ENCODE results near the gene C17orf100. TPM values are rescaled to one million over a fixed set of nuclear protein-coding genes. Genes with fewer than 3 reads are reported as not detected.

C17orf100 gene
- total and polyA plus RNA-seq, 2 donors (not counting 1 experiment from before 2014, with no cell fraction given) = 0.33 to 1.5 TPM

DNA sequence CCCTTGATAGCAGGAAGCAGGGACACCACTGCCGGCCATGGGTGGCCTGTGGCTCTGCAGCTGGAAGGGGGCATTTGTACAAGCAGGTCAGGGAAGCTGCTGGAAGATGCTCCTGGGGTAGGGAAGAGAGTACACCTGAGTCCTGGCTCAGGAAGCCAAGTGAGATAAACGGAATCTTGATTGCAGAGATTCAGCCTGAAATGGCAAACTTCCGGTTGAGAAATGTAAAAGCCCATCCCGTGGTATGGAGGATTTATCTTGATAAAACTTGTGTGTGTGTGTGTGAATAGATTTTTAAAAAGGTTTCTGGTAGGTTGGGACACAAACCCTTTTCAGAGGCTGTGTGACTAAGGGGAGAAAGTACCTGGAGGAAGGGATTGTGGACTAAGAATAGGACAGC is 29.6 kb downstream of the C17orf100 start:
- H3K9me3 ChIP-seq (ENCODE audit: control insufficient read depth, insufficient read depth, low read depth, low read length) = no peaks in the 10 kb centered on the region
- H3K27me3 ChIP-seq (ENCODE audit: control insufficient read depth, insufficient read depth, low read length) = no peaks in the 10 kb centered on the region
- no peak overlapping the region for H3K9ac ChIP-seq (ENCODE audit: insufficient read depth, low read length)
- H4K20me1 ChIP-seq (ENCODE audit: control insufficient read depth, extremely low read depth, insufficient read depth, low read length) = no peaks in the 10 kb centered on the region
- no peak overlapping the region for H3K4me2 ChIP-seq (ENCODE audit: extremely low read depth, insufficient read depth, low read length)
- H3K4me1 ChIP-seq (ENCODE audit: control insufficient read depth, extremely low read depth, insufficient read depth, low read length) = no peaks in the 10 kb centered on the region
- no peak overlapping the region for H2AFZ ChIP-seq (ENCODE audit: low read length)
- no peak for DNase-seq (ENCODE audit: low read depth in 2 of 2)
- H3K4me3 ChIP-seq (replicated peaks in 1 of 4; ENCODE audit: control extremely low read depth in 1 of 4, insufficient read depth in 1 of 4, low read depth in 3 of 4, low read length in 4 of 4) = no peak overlapping the region
- H3K79me2 ChIP-seq (ENCODE audit: control insufficient read depth, insufficient read depth, low read length) = no peaks in the 10 kb centered on the region
- H3K36me3 ChIP-seq (ENCODE audit: control insufficient read depth, insufficient read depth, low read length) = no peaks in the 10 kb centered on the region
- no peak overlapping the region for H3K27ac ChIP-seq (ENCODE audit: insufficient read depth, low read length)
- no peak for TF ChIP-seq EZH2 (IDR thresholded peaks at IDR 0.05; ENCODE audit: low read length, missing control alignments)
- TF ChIP-seq, protein P1, sequence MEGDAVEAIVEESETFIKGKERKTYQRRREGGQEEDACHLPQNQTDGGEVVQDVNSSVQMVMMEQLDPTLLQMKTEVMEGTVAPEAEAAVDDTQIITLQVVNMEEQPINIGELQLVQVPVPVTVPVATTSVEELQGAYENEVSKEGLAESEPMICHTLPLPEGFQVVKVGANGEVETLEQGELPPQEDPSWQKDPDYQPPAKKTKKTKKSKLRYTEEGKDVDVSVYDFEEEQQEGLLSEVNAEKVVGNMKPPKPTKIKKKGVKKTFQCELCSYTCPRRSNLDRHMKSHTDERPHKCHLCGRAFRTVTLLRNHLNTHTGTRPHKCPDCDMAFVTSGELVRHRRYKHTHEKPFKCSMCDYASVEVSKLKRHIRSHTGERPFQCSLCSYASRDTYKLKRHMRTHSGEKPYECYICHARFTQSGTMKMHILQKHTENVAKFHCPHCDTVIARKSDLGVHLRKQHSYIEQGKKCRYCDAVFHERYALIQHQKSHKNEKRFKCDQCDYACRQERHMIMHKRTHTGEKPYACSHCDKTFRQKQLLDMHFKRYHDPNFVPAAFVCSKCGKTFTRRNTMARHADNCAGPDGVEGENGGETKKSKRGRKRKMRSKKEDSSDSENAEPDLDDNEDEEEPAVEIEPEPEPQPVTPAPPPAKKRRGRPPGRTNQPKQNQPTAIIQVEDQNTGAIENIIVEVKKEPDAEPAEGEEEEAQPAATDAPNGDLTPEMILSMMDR (conservative IDR thresholded peaks at IDR 0.05 in 1 of 2, IDR thresholded peaks at IDR 0.05 in 1 of 2; ENCODE audit: low read depth in 1 of 2, low read length in 2 of 2) = no peak

DNA sequence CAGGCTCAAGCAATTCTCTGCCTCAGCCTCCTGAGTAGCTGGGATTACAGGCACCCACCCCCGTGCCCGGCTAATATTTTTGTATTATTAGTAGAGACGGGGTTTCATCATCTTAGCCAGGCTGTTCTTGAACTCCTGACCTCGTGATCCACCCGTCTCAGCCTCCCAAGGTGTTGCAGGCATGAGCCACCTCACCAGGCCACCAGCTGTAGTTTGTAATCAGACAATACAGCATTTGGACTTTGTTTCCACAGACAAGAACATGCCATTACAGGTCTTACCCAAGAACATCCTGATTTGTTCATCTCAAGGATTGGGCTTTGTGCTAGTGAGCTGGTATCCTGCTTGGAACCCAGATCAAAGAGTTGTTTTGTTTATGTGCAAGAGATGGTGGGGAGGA is 30.1 kb downstream of the C17orf100 start:
- no peak overlapping the region for H3K4me2 ChIP-seq (ENCODE audit: extremely low read depth, insufficient read depth, low read length)
- H2AFZ ChIP-seq (ENCODE audit: low read length) = no peak overlapping the region
- no peaks in the 10 kb centered on the region for H3K9me3 ChIP-seq (ENCODE audit: control insufficient read depth, insufficient read depth, low read depth, low read length)
- H3K79me2 ChIP-seq (ENCODE audit: control insufficient read depth, insufficient read depth, low read length) = no peaks in the 10 kb centered on the region
- H3K9ac ChIP-seq (ENCODE audit: insufficient read depth, low read length) = no peak overlapping the region
- H3K27me3 ChIP-seq (ENCODE audit: control insufficient read depth, insufficient read depth, low read length) = no peaks in the 10 kb centered on the region
- no peak overlapping the region for H3K27ac ChIP-seq (ENCODE audit: insufficient read depth, low read length)
- H3K4me3 ChIP-seq (replicated peaks in 1 of 4; ENCODE audit: control extremely low read depth in 1 of 4, insufficient read depth in 1 of 4, low read depth in 3 of 4, low read length in 4 of 4) = no peak overlapping the region
- no peaks in the 10 kb centered on the region for H3K36me3 ChIP-seq (ENCODE audit: control insufficient read depth, insufficient read depth, low read length)
- no peak for DNase-seq (ENCODE audit: low read depth in 2 of 2)
- TF ChIP-seq EZH2 (IDR thresholded peaks at IDR 0.05; ENCODE audit: low read length, missing control alignments) = no peak
- TF ChIP-seq, protein P1 (conservative IDR thresholded peaks at IDR 0.05 in 1 of 2, IDR thresholded peaks at IDR 0.05 in 1 of 2; ENCODE audit: low read depth in 1 of 2, low read length in 2 of 2) = no peak
- H3K4me1 ChIP-seq (ENCODE audit: control insufficient read depth, extremely low read depth, insufficient read depth, low read length) = no peaks in the 10 kb centered on the region
- H4K20me1 ChIP-seq (ENCODE audit: control insufficient read depth, extremely low read depth, insufficient read depth, low read length) = no peaks in the 10 kb centered on the region

DNA sequence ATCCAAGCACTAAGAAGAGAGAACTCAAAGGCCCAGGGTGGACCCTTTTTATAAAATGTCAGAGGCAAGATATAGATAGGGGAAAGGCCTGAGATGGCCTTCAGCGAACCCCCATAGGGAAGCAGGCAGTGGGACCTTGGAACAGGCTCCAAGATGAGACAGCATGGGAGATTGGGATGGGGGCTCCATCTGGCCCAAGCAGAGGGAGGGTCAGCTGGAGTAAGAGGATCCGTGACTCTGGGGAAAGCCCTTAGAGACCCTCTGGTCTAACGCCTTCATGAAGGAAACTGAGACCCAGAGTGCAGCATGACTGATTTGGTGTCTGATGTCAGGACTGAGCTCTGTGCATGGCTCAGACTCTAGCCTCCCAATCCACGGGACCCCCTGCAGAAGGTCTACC is 30.8 kb downstream of the C17orf100 start:
- no peak overlapping the region for H3K9ac ChIP-seq (ENCODE audit: insufficient read depth, low read length)
- no peaks in the 10 kb centered on the region for H3K4me1 ChIP-seq (ENCODE audit: control insufficient read depth, extremely low read depth, insufficient read depth, low read length)
- H3K36me3 ChIP-seq (ENCODE audit: control insufficient read depth, insufficient read depth, low read length) = no peaks in the 10 kb centered on the region
- no peaks in the 10 kb centered on the region for H3K9me3 ChIP-seq (ENCODE audit: control insufficient read depth, insufficient read depth, low read depth, low read length)
- H3K27ac ChIP-seq (ENCODE audit: insufficient read depth, low read length) = no peak overlapping the region
- no peak overlapping the region for H3K4me2 ChIP-seq (ENCODE audit: extremely low read depth, insufficient read depth, low read length)
- no peaks in the 10 kb centered on the region for H4K20me1 ChIP-seq (ENCODE audit: control insufficient read depth, extremely low read depth, insufficient read depth, low read length)
- H3K4me3 ChIP-seq (replicated peaks in 1 of 4; ENCODE audit: control extremely low read depth in 1 of 4, insufficient read depth in 1 of 4, low read depth in 3 of 4, low read length in 4 of 4) = no peak overlapping the region
- DNase-seq (ENCODE audit: low read depth in 2 of 2) = no peak
- no peaks in the 10 kb centered on the region for H3K27me3 ChIP-seq (ENCODE audit: control insufficient read depth, insufficient read depth, low read length)
- TF ChIP-seq EZH2 (IDR thresholded peaks at IDR 0.05; ENCODE audit: low read length, missing control alignments) = no peak
- TF ChIP-seq, protein P1 (conservative IDR thresholded peaks at IDR 0.05 in 1 of 2, IDR thresholded peaks at IDR 0.05 in 1 of 2; ENCODE audit: low read depth in 1 of 2, low read length in 2 of 2) = no peak
- no peaks in the 10 kb centered on the region for H3K79me2 ChIP-seq (ENCODE audit: control insufficient read depth, insufficient read depth, low read length)
- no peak overlapping the region for H2AFZ ChIP-seq (ENCODE audit: low read length)
